ENCODE data around the gene DEFB132. TPM values are rescaled to one million over a fixed set of nuclear protein-coding genes. Genes with fewer than 3 reads are reported as not detected.

Gene DEFB132
- polyA plus RNA-seq, 1 donor, result not detected

GRCh38 chr20:297925-298775, 40.6 kb downstream of the DEFB132 start:
- DNase-seq, result peak; percentile 70

- DNase-seq, result no peak
These were observed 41.4 kb downstream of the DEFB132 start for GRCh38 chr20:298776-299391.

- DNase-seq, result no peak
These were observed 42.9 kb downstream of the DEFB132 start for GRCh38 chr20:300345-300990.

- DNase-seq, result no peak
These were observed 44.6 kb downstream of the DEFB132 start for GRCh38 chr20:301886-302848.

- no peak for DNase-seq
These were observed 48.2 kb downstream of the DEFB132 start for GRCh38 chr20:305745-306144.

GRCh38 chr20:308427-309038, 51.0 kb downstream of the DEFB132 start:
- DNase-seq, result no peak

- peak; percentile 65 for DNase-seq
These were observed 51.8 kb downstream of the DEFB132 start for GRCh38 chr20:309306-309840.

GRCh38 chr20:309841-310644, 52.5 kb downstream of the DEFB132 start:
- DNase-seq, result peak; percentile 99

- DNase-seq, result no peak
These were observed 53.1 kb downstream of the DEFB132 start for GRCh38 chr20:310645-311044.

Other genes with a start within 250 kb of the DEFB132 start
- not detected for gene DEFB125, start 170.1 kb upstream of the DEFB132 start, polyA plus RNA-seq (ENCODE audit: insufficient read length)
- gene DEFB126, start 115.1 kb upstream of the DEFB132 start, polyA plus RNA-seq (ENCODE audit: insufficient read length), result not detected
- not detected for gene DEFB127, start 100.3 kb upstream of the DEFB132 start, polyA plus RNA-seq (ENCODE audit: insufficient read length)
- not detected for gene DEFB128, start 68.0 kb upstream of the DEFB132 start, polyA plus RNA-seq (ENCODE audit: insufficient read length)
- not detected for gene DEFB129, start 30.5 kb upstream of the DEFB132 start, polyA plus RNA-seq (ENCODE audit: insufficient read length)
- gene C20orf96, start 33.0 kb downstream of the DEFB132 start, polyA plus RNA-seq (ENCODE audit: insufficient read length), result 11.1 TPM
- 30.1 TPM for gene ZCCHC3, start 39.8 kb downstream of the DEFB132 start, polyA plus RNA-seq (ENCODE audit: insufficient read length)
- 29.8 TPM for gene SOX12, start 67.8 kb downstream of the DEFB132 start, polyA plus RNA-seq (ENCODE audit: insufficient read length)
- 28.4 TPM for gene NRSN2, start 89.4 kb downstream of the DEFB132 start, polyA plus RNA-seq (ENCODE audit: insufficient read length)
- 3.3 TPM for gene TRIB3, start 123.0 kb downstream of the DEFB132 start, polyA plus RNA-seq (ENCODE audit: insufficient read length)
- gene RBCK1, start 150.6 kb downstream of the DEFB132 start, polyA plus RNA-seq (ENCODE audit: insufficient read length), result 55.3 TPM
- 28.1 TPM for gene TBC1D20, start 204.8 kb downstream of the DEFB132 start, polyA plus RNA-seq (ENCODE audit: insufficient read length)